8988T (cell line): ENCODE results near the gene GNB5.
"Not testable (repeated sequence)": the region's sequence is repeated elsewhere in the genome, so short reads cannot be mapped to it uniquely, and the experiment has no call there.

ENCODE experiments used
- DNase-seq: peaks from one replicate; pipeline ENCODE4 v3.0.0; 2011

The GNB5 gene

GRCh38 chr15:52111517-52112202 is 79.5 kb downstream of the GNB5 start:
- DNase-seq: no peak

GRCh38 chr15:52109559-52110451 is 81.4 kb downstream of the GNB5 start:
- DNase-seq: no peak

GRCh38 chr15:52107238-52107637 is 84.0 kb downstream of the GNB5 start:
- no peak for DNase-seq

GRCh38 chr15:52106641-52107040 is 84.6 kb downstream of the GNB5 start:
- no peak for DNase-seq

GRCh38 chr15:52105846-52106245 is 85.3 kb downstream of the GNB5 start:
- DNase-seq: no peak

- DNase-seq: no peak
These were observed 86.6 kb downstream of the GNB5 start for GRCh38 chr15:52104532-52105004.

- peak; percentile 59 for DNase-seq
These were observed 87.7 kb downstream of the GNB5 start for GRCh38 chr15:52103217-52104207.

- DNase-seq: no peak
These were observed 88.7 kb downstream of the GNB5 start for GRCh38 chr15:52102463-52102862.

GRCh38 chr15:52101542-52102323 is 89.5 kb downstream of the GNB5 start:
- no peak for DNase-seq

GRCh38 chr15:52100807-52101442 is 90.3 kb downstream of the GNB5 start:
- DNase-seq: no peak

- no peak for DNase-seq
These were observed 91.4 kb downstream of the GNB5 start for GRCh38 chr15:52099651-52100272.

- DNase-seq: no peak
These were observed 92.9 kb downstream of the GNB5 start for GRCh38 chr15:52098323-52098722.

- DNase-seq: no peak
These were observed 94.0 kb downstream of the GNB5 start for GRCh38 chr15:52097180-52097579.

- DNase-seq: not testable (repeated sequence)
These were observed 94.7 kb downstream of the GNB5 start for GRCh38 chr15:52096536-52096935.

- DNase-seq: no peak
These were observed 95.5 kb downstream of the GNB5 start for GRCh38 chr15:52095597-52096262.

GRCh38 chr15:52094811-52095584 is 96.2 kb downstream of the GNB5 start:
- DNase-seq: no peak

GRCh38 chr15:52093539-52094510 is 97.4 kb downstream of the GNB5 start:
- DNase-seq: no peak

- no peak for DNase-seq
These were observed 98.0 kb downstream of the GNB5 start for GRCh38 chr15:52093167-52093538.
